Trophoblast cell (in vitro differentiated cells and primary cell): ENCODE measurements around the gene SIK3.

Experiments
- DNase-seq, 2 donors: peaks; one replicate each; pipeline ENCODE4 v3.0.0-alpha.2; 2016
- H2AFZ ChIP-seq: 2 replicates; pipeline ENCODE4 v1.6.1; 2013; ENCODE audit warnings: low read length, moderate library complexity, mild to moderate bottlenecking; ENCODE audit not compliant: insufficient read depth, poor library complexity
- H2AK5ac ChIP-seq: 2 replicates; pipeline ENCODE4 v1.6.1; 2013; ENCODE audit warnings: mild to moderate bottlenecking, low read length
- H2BK120ac ChIP-seq: 2 replicates; pipeline ENCODE4 v1.6.1; 2013; ENCODE audit warnings: low read length, mild to moderate bottlenecking, moderate library complexity; ENCODE audit not compliant: insufficient read depth, poor library complexity
- H2BK12ac ChIP-seq: 2 replicates; pipeline ENCODE4 v1.6.1; 2013; ENCODE audit warnings: mild to moderate bottlenecking, low read length, moderate library complexity
- H2BK5ac ChIP-seq: 2 replicates; pipeline ENCODE4 v1.6.1; 2013; ENCODE audit warnings: low read length, low read depth, moderate library complexity, mild to moderate bottlenecking; ENCODE audit not compliant: poor library complexity
- H3K14ac ChIP-seq: 2 replicates; pipeline ENCODE4 v1.6.1; 2013; ENCODE audit warnings: mild to moderate bottlenecking, low read length
- H3K18ac ChIP-seq: 2 replicates; pipeline ENCODE4 v1.6.1; 2013; ENCODE audit warnings: mild to moderate bottlenecking, low read length
- H3K23ac ChIP-seq: 2 replicates; pipeline ENCODE4 v1.6.1; 2013; ENCODE audit warnings: low read length
- H3K27ac ChIP-seq: 2 replicates; pipeline ENCODE4 v1.5.1; 2013; ENCODE audit warnings: low read depth, mild to moderate bottlenecking, inconsistent platforms, low read length, moderate library complexity
- H3K27me3 ChIP-seq: 2 replicates; pipeline ENCODE4 v1.6.1; 2013; ENCODE audit warnings: inconsistent platforms, mild to moderate bottlenecking, low read length, moderate library complexity; ENCODE audit not compliant: insufficient read depth
- H3K36me3 ChIP-seq, 2 experiments: 1 replicate in 1 of 2; 2 replicates in 1 of 2; pipeline ENCODE4 v1.6.1; 2013; ENCODE audit warnings: low read length in 2 of 2, mild to moderate bottlenecking in 2 of 2, moderate library complexity in 1 of 2; ENCODE audit not compliant: insufficient read depth in 2 of 2, control insufficient read depth in 1 of 2
- H3K4ac ChIP-seq: 2 replicates; pipeline ENCODE4 v1.6.1; 2013; ENCODE audit warnings: low read depth, mild to moderate bottlenecking, low read length, moderate library complexity
- H3K4me1 ChIP-seq, 2 experiments: 1 replicate in 1 of 2; 2 replicates in 1 of 2; pipeline ENCODE4 v1.6.1; 2013; ENCODE audit warnings: low read length in 2 of 2, mild to moderate bottlenecking in 2 of 2, moderate library complexity in 1 of 2; ENCODE audit not compliant: insufficient read depth in 2 of 2, control insufficient read depth in 1 of 2
- H3K4me2 ChIP-seq: 2 replicates; pipeline ENCODE4 v1.6.1; 2013; ENCODE audit warnings: inconsistent platforms, mild to moderate bottlenecking, low read length, moderate library complexity
- H3K4me3 ChIP-seq: 2 replicates; pipeline ENCODE4 v1.5.1; 2013; ENCODE audit warnings: mild to moderate bottlenecking, low read depth, low read length, inconsistent platforms
- H3K79me1 ChIP-seq: one replicate; pipeline ENCODE4 v1.6.1; 2013; ENCODE audit warnings: low read length
- H3K79me2 ChIP-seq: 2 replicates; pipeline ENCODE4 v1.6.1; 2013; ENCODE audit warnings: low read length, mild to moderate bottlenecking; ENCODE audit not compliant: control insufficient read depth, insufficient read depth, poor library complexity
- H3K9ac ChIP-seq: 2 replicates; pipeline ENCODE4 v1.6.1; 2013; ENCODE audit warnings: mild to moderate bottlenecking, low read length
- H3K9me3 ChIP-seq: 2 replicates; pipeline ENCODE4 v1.6.1; 2013; ENCODE audit warnings: low read depth, mild to moderate bottlenecking, control low read depth, inconsistent platforms, low read length; ENCODE audit not compliant: insufficient read depth
- H4K12ac ChIP-seq: 2 replicates; pipeline ENCODE4 v1.6.1; 2013; ENCODE audit warnings: low read depth, mild to moderate bottlenecking, low read length, moderate library complexity
- H4K8ac ChIP-seq: 2 replicates; pipeline ENCODE4 v1.6.1; 2013; ENCODE audit warnings: low read depth, mild to moderate bottlenecking, low read length, moderate library complexity
- H4K91ac ChIP-seq: one replicate; pipeline ENCODE4 v1.6.1; 2013; ENCODE audit warnings: low read depth, mild to moderate bottlenecking, low read length, moderate library complexity
- WGBS: extraction: QIAGEN DNeasy Blood & Tissue Kit; methylation state at CpG from one replicate; pipeline ENCODE4 v1.1.7; 2013; ENCODE audit warnings: missing lambda C conversion rate; ENCODE audit not compliant: insufficient read length, insufficient coverage; ENCODE audit errors: extremely low coverage; 5-methylcytosine and 5-hydroxymethylcytosine counted together

SIK3 gene

DNA sequence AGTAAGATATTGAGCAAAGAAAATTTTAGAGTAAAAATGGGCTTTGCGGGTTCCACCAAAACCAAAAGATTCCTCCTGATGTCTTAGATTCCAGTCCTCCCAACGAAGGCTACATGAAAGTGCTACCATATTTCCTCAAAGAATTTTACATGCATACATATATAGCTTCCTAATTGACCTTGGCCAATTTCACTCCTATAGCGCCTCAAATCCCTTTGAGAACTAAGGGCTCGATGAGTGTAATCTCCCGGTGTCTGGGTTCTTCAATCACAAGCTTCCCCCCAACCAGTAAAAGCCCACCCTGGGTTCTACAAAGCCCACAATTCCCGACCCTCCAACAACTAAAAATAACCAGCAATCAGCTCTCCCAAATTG, 1.2 kb downstream of the SIK3 start:
- Histone ChIP-seq H3K18ac (no peak overlapping the region), H4K8ac (no peak overlapping the region), H3K27me3 (no peaks in the 10 kb centered on the region), H2BK12ac (no peak overlapping the region), H3K9ac (no peak overlapping the region), H4K91ac (no peak overlapping the region), H3K4me2 (peak overlapping the region; percentile 100), H2BK120ac (no peak overlapping the region), H3K36me3 (no peaks in the 10 kb centered on the region), H3K79me2 (peaks cover 10% of the 10 kb centered on the region), H3K4me1 (peaks cover 8 to 18% of the 10 kb centered on the region in 2 experiments), H2AK5ac (no peak overlapping the region), H3K14ac (no peak overlapping the region), H2BK5ac (no peak overlapping the region), H3K23ac (no peak overlapping the region), H3K79me1 (peaks cover 10% of the 10 kb centered on the region), H3K9me3 (no peaks in the 10 kb centered on the region), H3K4ac (no peak overlapping the region), H4K12ac (no peak overlapping the region), H3K4me3 (no peak overlapping the region), H3K27ac (no peak overlapping the region), H2AFZ (no peak overlapping the region)
- no CpG with 5 or more reads among the region's 6 CpGs for WGBS
- peak in 1 of 2 donors; percentile 52 for DNase-seq

DNA sequence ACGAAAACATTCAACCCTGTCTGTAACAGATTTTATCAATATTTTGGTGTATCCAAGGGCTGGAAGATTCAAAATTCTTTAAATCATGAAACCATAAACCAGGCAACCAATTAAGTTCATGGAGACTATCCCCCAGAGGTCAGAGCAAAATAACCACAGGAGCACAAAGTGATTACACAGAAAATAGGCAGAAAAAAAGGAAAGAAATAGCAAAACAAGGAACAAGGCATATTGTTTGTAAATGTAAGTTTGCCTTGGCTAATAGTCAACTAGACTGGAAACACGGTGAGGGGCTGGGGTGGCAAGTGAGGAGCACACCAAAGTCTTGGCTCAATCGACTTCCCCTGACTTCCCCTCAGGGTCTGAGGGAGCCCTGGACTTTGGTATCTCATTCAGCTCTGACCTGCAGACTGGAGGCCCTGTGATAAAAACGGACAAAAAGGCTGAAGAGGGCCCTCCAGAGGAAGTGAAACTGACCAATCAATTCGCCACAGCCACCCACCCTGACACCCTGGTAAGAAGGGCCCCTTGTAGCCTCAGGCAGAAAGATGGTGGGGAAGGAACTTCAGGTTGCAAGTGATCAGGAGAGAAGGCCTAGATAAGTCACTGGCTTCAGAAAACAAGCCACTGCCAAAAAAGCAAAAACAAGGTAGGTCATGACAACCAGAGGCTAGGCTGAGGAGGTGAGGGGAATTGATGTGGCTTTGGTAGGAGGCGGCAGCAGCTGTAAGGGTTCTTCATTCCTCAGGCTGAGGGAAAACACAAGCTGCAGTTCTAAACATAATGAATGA, 1.8 kb downstream of the SIK3 start:
- Histone ChIP-seq H3K27ac (peak overlapping the region; percentile 8), H4K8ac (no peak overlapping the region), H2AK5ac (no peak overlapping the region), H3K18ac (no peak overlapping the region), H4K91ac (no peak overlapping the region), H2BK5ac (no peak overlapping the region), H3K4me1 (peaks cover 8 to 18% of the 10 kb centered on the region in 2 experiments), H3K4ac (no peak overlapping the region), H3K4me2 (peak overlapping the region; percentile 100), H3K27me3 (no peaks in the 10 kb centered on the region), H3K14ac (peak overlapping the region; percentile 28), H3K4me3 (no peak overlapping the region), H2BK120ac (no peak overlapping the region), H4K12ac (no peak overlapping the region), H2AFZ (no peak overlapping the region), H3K79me2 (peaks cover 10% of the 10 kb centered on the region), H2BK12ac (no peak overlapping the region), H3K9ac (no peak overlapping the region), H3K9me3 (no peaks in the 10 kb centered on the region), H3K79me1 (peaks cover 10% of the 10 kb centered on the region), H3K23ac (no peak overlapping the region), H3K36me3 (no peaks in the 10 kb centered on the region)
- no CpG with 5 or more reads among the region's 6 CpGs for WGBS
- peak; percentile 45 to 75 for DNase-seq

DNA sequence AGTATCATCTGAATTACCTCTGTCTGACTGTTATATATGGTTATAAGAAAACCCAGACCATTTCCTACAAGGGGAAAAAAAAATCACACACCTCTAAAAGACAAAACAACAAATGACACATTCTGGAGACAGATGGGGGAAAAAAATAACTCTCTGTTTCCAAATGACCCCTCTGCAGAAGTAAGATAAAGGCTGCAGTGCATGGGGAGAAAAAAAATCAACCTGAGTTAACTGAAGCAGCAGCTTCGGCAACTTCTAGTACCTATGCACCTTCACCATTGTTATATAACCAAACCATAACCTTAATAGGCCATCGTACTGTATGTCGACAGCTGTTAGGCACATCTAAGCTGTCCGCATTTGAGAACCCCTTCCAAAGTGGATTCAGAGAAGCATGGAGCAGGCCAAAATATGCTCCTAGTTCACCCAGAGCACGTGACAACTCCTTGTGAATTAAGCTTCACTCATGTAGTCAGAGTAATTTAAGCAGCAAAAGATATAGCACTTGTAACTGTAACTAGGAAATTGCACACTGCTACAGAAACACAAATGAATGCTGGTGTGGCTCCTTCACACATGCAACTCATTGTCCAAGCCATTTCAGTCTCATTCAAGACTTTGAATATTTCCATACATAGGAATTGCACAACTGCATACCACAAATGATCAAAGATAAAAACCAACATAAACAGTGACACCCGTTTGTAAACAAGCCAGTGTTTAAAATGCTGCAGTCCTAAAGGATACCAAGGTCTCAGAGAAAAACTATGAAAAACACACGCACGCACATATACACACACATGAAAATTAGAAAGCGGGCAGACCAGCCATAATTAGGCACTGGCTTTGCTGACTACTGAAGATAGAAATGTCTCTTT, 2.7 kb downstream of the SIK3 start:
- Histone ChIP-seq H3K79me2 (peaks cover 10% of the 10 kb centered on the region), H3K9me3 (no peaks in the 10 kb centered on the region), H2BK12ac (no peak overlapping the region), H3K4ac (peak overlapping the region; percentile 58), H3K79me1 (peaks cover 10% of the 10 kb centered on the region), H3K4me3 (no peak overlapping the region), H3K4me1 (peaks cover 8 to 18% of the 10 kb centered on the region in 2 experiments), H3K9ac (no peak overlapping the region), H4K8ac (no peak overlapping the region), H3K27me3 (no peaks in the 10 kb centered on the region), H2AFZ (no peak overlapping the region), H4K91ac (no peak overlapping the region), H2BK120ac (no peak overlapping the region), H3K4me2 (peak overlapping the region; percentile 100), H3K36me3 (no peaks in the 10 kb centered on the region), H3K27ac (no peak overlapping the region), H4K12ac (no peak overlapping the region), H2AK5ac (no peak overlapping the region), H2BK5ac (no peak overlapping the region), H3K14ac (no peak overlapping the region), H3K23ac (peak overlapping the region; percentile 77), H3K18ac (no peak overlapping the region)
- peak; percentile 72 to 97 for DNase-seq
- no CpG with 5 or more reads among the region's 9 CpGs for WGBS

DNA sequence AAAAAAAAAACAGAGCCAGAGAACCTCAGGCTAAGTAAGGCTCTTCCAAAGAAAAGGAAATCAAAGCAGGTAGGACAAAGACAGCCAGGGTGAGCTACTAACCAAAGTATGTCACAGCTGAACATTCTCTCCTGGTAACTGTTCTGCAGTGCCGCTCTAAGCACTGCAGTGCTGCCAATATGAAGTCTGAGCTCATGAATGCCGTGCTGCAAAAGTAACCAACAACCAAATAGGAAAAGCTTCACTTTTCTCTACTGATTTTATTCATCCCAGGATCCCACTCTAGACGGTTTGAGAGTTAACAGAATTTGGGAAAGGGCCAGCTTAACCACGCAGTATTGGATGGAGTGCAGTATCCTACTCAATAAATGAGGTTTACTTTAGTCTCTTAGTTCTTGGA, 3.5 kb downstream of the SIK3 start:
- peak; percentile 38 to 64 for DNase-seq
- no peak overlapping the region for H2BK5ac ChIP-seq
- no peak overlapping the region for H3K4me3 ChIP-seq
- H3K79me2 ChIP-seq: peaks cover 10% of the 10 kb centered on the region
- no peak overlapping the region for H4K91ac ChIP-seq
- peak overlapping the region; percentile 23 for H3K4me2 ChIP-seq
- H3K36me3 ChIP-seq: no peaks in the 10 kb centered on the region
- H3K23ac ChIP-seq: no peak overlapping the region
- no peak overlapping the region for H2AFZ ChIP-seq
- H3K4ac ChIP-seq: no peak overlapping the region
- H3K27ac ChIP-seq: no peak overlapping the region
- H3K9me3 ChIP-seq: no peaks in the 10 kb centered on the region
- H2BK120ac ChIP-seq: no peak overlapping the region
- H2AK5ac ChIP-seq: no peak overlapping the region
- WGBS: no CpG with 5 or more reads among the region's 4 CpGs
- H3K79me1 ChIP-seq: peaks cover 10% of the 10 kb centered on the region
- H3K14ac ChIP-seq: no peak overlapping the region
- H3K4me1 ChIP-seq: peaks cover 8 to 18% of the 10 kb centered on the region in 2 experiments
- no peak overlapping the region for H4K8ac ChIP-seq
- H3K18ac ChIP-seq: no peak overlapping the region
- H2BK12ac ChIP-seq: no peak overlapping the region
- H3K9ac ChIP-seq: no peak overlapping the region
- H4K12ac ChIP-seq: no peak overlapping the region
- H3K27me3 ChIP-seq: no peaks in the 10 kb centered on the region
